ENCODE results near the gene OR5D18. TPM values are rescaled to one million over a fixed set of nuclear protein-coding genes. Genes with fewer than 3 reads are reported as not detected.

Gene OR5D18
- total and polyA plus RNA-seq, 10 donors, result not detected

Small RNAs within 50 kb of the gene (small RNA-seq; reads per million reads assigned to genes)
- 0 reads per million in 4 donors for gene AC036111.3

Other genes starting within 250 kb of the OR5D18 start
- gene OR4C16, start 247.5 kb upstream of the OR5D18 start, total RNA-seq, result not detected
- gene OR4C16, start 247.5 kb upstream of the OR5D18 start, polyA plus RNA-seq, result not detected
- gene OR4C11, start 212.0 kb upstream of the OR5D18 start, total RNA-seq, result not detected
- gene OR4C11, start 212.0 kb upstream of the OR5D18 start, polyA plus RNA-seq, result not detected
- gene OR4P4, start 184.5 kb upstream of the OR5D18 start, total RNA-seq, result not detected
- gene OR4P4, start 184.5 kb upstream of the OR5D18 start, polyA plus RNA-seq, result not detected
- gene OR4S2, start 171.3 kb upstream of the OR5D18 start, total RNA-seq, result not detected
- not detected for gene OR4S2, start 171.3 kb upstream of the OR5D18 start, polyA plus RNA-seq
- gene OR4C6, start 157.4 kb upstream of the OR5D18 start, total RNA-seq, result not detected
- not detected for gene OR4C6, start 157.4 kb upstream of the OR5D18 start, polyA plus RNA-seq
- gene OR5D13, start 46.2 kb upstream of the OR5D18 start, total RNA-seq, result not detected
- gene OR5D13, start 46.2 kb upstream of the OR5D18 start, polyA plus RNA-seq, result not detected
- gene OR5D14, start 24.1 kb upstream of the OR5D18 start, total RNA-seq, result not detected
- gene OR5D14, start 24.1 kb upstream of the OR5D18 start, polyA plus RNA-seq, result not detected
- not detected for gene OR5L1, start 8.3 kb upstream of the OR5D18 start, total RNA-seq
- not detected for gene OR5L1, start 8.3 kb upstream of the OR5D18 start, polyA plus RNA-seq
- not detected for gene OR5L2, start 7.6 kb downstream of the OR5D18 start, total RNA-seq
- gene OR5L2, start 7.6 kb downstream of the OR5D18 start, polyA plus RNA-seq, result not detected
- gene OR5D16, start 19.1 kb downstream of the OR5D18 start, total RNA-seq, result not detected
- not detected for gene OR5D16, start 19.1 kb downstream of the OR5D18 start, polyA plus RNA-seq
- not detected for gene TRIM51, start 63.7 kb downstream of the OR5D18 start, total RNA-seq
- gene TRIM51, start 63.7 kb downstream of the OR5D18 start, polyA plus RNA-seq, result not detected
- not detected for gene OR5W2, start 95.0 kb downstream of the OR5D18 start, total RNA-seq
- gene OR5W2, start 95.0 kb downstream of the OR5D18 start, polyA plus RNA-seq, result not detected
- not detected for gene OR5I1, start 116.8 kb downstream of the OR5D18 start, total RNA-seq
- gene OR5I1, start 116.8 kb downstream of the OR5D18 start, polyA plus RNA-seq, result not detected
- gene OR10AG1, start 150.3 kb downstream of the OR5D18 start, total RNA-seq, result not detected
- gene OR10AG1, start 150.3 kb downstream of the OR5D18 start, polyA plus RNA-seq, result not detected
- not detected for gene OR5F1, start 175.0 kb downstream of the OR5D18 start, total RNA-seq
- gene OR5F1, start 175.0 kb downstream of the OR5D18 start, polyA plus RNA-seq, result not detected
- not detected for gene OR5AS1, start 208.0 kb downstream of the OR5D18 start, total RNA-seq
- gene OR5AS1, start 208.0 kb downstream of the OR5D18 start, polyA plus RNA-seq, result not detected